Astrocyte (in vitro differentiated cells and primary cell): ENCODE results near the gene PRR5L. TPM values are rescaled to one million over a fixed set of nuclear protein-coding genes. Genes with fewer than 3 reads are reported as not detected.

Source experiments
- DNase-seq: peaks from one replicate; pipeline ENCODE4 v3.0.0-alpha.2; 2010; ENCODE audit warnings: low read depth
- FAIRE-seq: peaks from 2 replicates; lab custom pipeline; 2011; peaks lifted over from hg19 to GRCh38; lab: Jason Lieb, UNC
- H2AFZ ChIP-seq: 2 replicates; pipeline ENCODE4 v1.6.0; 2012; ENCODE audit warnings: low read depth, low read length, inconsistent platforms
- H3K27ac ChIP-seq: 2 replicates; pipeline ENCODE4 v1.5.1; 2011; ENCODE audit warnings: low read depth, low read length, inconsistent platforms
- H3K27me3 ChIP-seq: 2 replicates; pipeline ENCODE4 v1.6.0; 2011; ENCODE audit warnings: low read length, inconsistent platforms; ENCODE audit not compliant: insufficient read depth
- H3K36me3 ChIP-seq: 2 replicates; pipeline ENCODE4 v1.5.1; 2011; ENCODE audit warnings: low read length, inconsistent platforms; ENCODE audit not compliant: insufficient read depth
- H3K4me1 ChIP-seq: 2 replicates; pipeline ENCODE4 v1.5.1; 2011; ENCODE audit warnings: low read length, inconsistent platforms; ENCODE audit not compliant: insufficient read depth
- H3K4me2 ChIP-seq: 2 replicates; pipeline ENCODE4 v1.6.0; 2012; ENCODE audit warnings: low read length, inconsistent platforms
- H3K4me3 ChIP-seq: 2 replicates; pipeline ENCODE4 v1.5.1; 2011; ENCODE audit warnings: low read depth, mild to moderate bottlenecking, low read length, inconsistent platforms; ENCODE audit not compliant: insufficient read depth
- H3K79me2 ChIP-seq: 2 replicates; pipeline ENCODE4 v1.6.0; 2012; ENCODE audit warnings: mild to moderate bottlenecking, low read length, inconsistent platforms; ENCODE audit not compliant: insufficient read depth
- H3K9ac ChIP-seq: 2 replicates; pipeline ENCODE4 v1.6.0; 2012; ENCODE audit warnings: mild to moderate bottlenecking, low read length, inconsistent platforms
- H3K9me3 ChIP-seq: 2 replicates; pipeline ENCODE4 v1.5.1; 2012; ENCODE audit warnings: low read depth, mild to moderate bottlenecking, low read length, inconsistent platforms; ENCODE audit not compliant: insufficient read depth
- H4K20me1 ChIP-seq: 2 replicates; pipeline ENCODE4 v1.6.0; 2012; ENCODE audit warnings: low read length, inconsistent platforms; ENCODE audit not compliant: insufficient read depth
- H3K27ac Mint-ChIP-seq: one replicate; pipeline ENCODE4 v1.8.0; 2021; ENCODE audit warnings: mild to moderate bottlenecking, mixed read lengths; ENCODE audit not compliant: unreplicated experiment
- H3K27me3 Mint-ChIP-seq: one replicate; pipeline ENCODE4 v1.8.0; 2021; ENCODE audit warnings: low read depth, mixed read lengths; ENCODE audit not compliant: unreplicated experiment
- H3K36me3 Mint-ChIP-seq: one replicate; pipeline ENCODE4 v1.8.0; 2021; ENCODE audit warnings: low read depth, mixed read lengths; ENCODE audit not compliant: unreplicated experiment
- H3K4me1 Mint-ChIP-seq: one replicate; pipeline ENCODE4 v1.8.0; 2021; ENCODE audit warnings: low read depth, mixed read lengths; ENCODE audit not compliant: unreplicated experiment
- H3K4me3 Mint-ChIP-seq: one replicate; pipeline ENCODE4 v1.8.0; 2021; ENCODE audit warnings: mild to moderate bottlenecking, moderate library complexity, mixed read lengths; ENCODE audit not compliant: unreplicated experiment
- H3K9me3 Mint-ChIP-seq: one replicate; pipeline ENCODE4 v1.8.0; 2021; ENCODE audit warnings: mild to moderate bottlenecking, mixed read lengths; ENCODE audit not compliant: unreplicated experiment
- CTCF ChIP-seq: IDR thresholded peaks from 2 replicates; pipeline ENCODE4 v1.5.1; 2011; ENCODE audit warnings: low read depth, mild to moderate bottlenecking, inconsistent platforms, low read length, moderate library complexity; ENCODE audit not compliant: insufficient read depth
- EZH2 ChIP-seq: IDR thresholded peaks from 2 replicates; pipeline ENCODE4 v1.6.1; 2012; ENCODE audit warnings: mild to moderate bottlenecking, low read length, inconsistent platforms; ENCODE audit not compliant: insufficient read depth
- total RNA-seq: library from RNA; stranded (reverse); gene quantifications from 2 replicates; pipeline ENCODE4 v1.2.1, GENCODE V29; 2021

Gene PRR5L
- total RNA-seq, 1 donor from 2014 or later, result 55.6 TPM

GRCh38 chr11:36377759-36378564 is 81.9 kb downstream of the PRR5L start:
- peaks cover 11% of the 10 kb centered on the region for H3K36me3 ChIP-seq
- Mint-ChIP-seq H3K27ac (peak overlapping the region; percentile 6), H3K4me1 (peaks cover 25% of the 10 kb centered on the region), H3K27me3 (peaks cover 2% of the 10 kb centered on the region), H3K4me3 (peak overlapping the region; percentile 91), H3K9me3 (no peaks in the 10 kb centered on the region), H3K36me3 (peaks cover 16% of the 10 kb centered on the region)
- no peaks in the 10 kb centered on the region for H3K9me3 ChIP-seq
- FAIRE-seq, result no peak
- peak overlapping the region; percentile 88 for H3K9ac ChIP-seq
- peaks cover 42% of the 10 kb centered on the region for H3K79me2 ChIP-seq
- H3K4me2 ChIP-seq, result peak overlapping the region; percentile 88
- no peaks in the 10 kb centered on the region for H3K27me3 ChIP-seq
- H3K4me3 ChIP-seq, result peak overlapping the region; percentile 83
- TF ChIP-seq EZH2, result no peak
- TF ChIP-seq CTCF, result no peak
- peak overlapping the region; percentile 30 for H3K27ac ChIP-seq
- peaks cover 6% of the 10 kb centered on the region for H3K4me1 ChIP-seq
- H2AFZ ChIP-seq, result peak overlapping the region; percentile 75
- DNase-seq, result no peak
- H4K20me1 ChIP-seq, result peaks cover 21% of the 10 kb centered on the region

GRCh38 chr11:36379653-36380052 is 83.6 kb downstream of the PRR5L start:
- H3K27me3 Mint-ChIP-seq, result no peaks in the 10 kb centered on the region

More at GRCh38 chr11:36379653-36380052, 83.6 kb downstream of the PRR5L start:
- DNase-seq (no peak), FAIRE-seq (no peak)
- H3K36me3 ChIP-seq, result peaks cover 11% of the 10 kb centered on the region
- Mint-ChIP-seq H3K9me3 (no peaks in the 10 kb centered on the region), H3K4me1 (peaks cover 21% of the 10 kb centered on the region), H3K4me3 (peak overlapping the region; percentile 91), H3K27ac (peak overlapping the region; percentile 22), H3K36me3 (peaks cover 25% of the 10 kb centered on the region)
- no peaks in the 10 kb centered on the region for H3K27me3 ChIP-seq
- H3K4me1 ChIP-seq, result peaks cover 6% of the 10 kb centered on the region
- TF ChIP-seq EZH2 (no peak), CTCF (no peak)
- peaks cover 42% of the 10 kb centered on the region for H3K79me2 ChIP-seq
- no peaks in the 10 kb centered on the region for H3K9me3 ChIP-seq
- H3K4me2 ChIP-seq, result no peak overlapping the region
- no peak overlapping the region for H3K27ac ChIP-seq
- no peak overlapping the region for H3K4me3 ChIP-seq
- H4K20me1 ChIP-seq, result peaks cover 21% of the 10 kb centered on the region
- no peak overlapping the region for H2AFZ ChIP-seq
- no peak overlapping the region for H3K9ac ChIP-seq
